ENCODE results near the gene DOCK4.

- no peak for TF ChIP-seq CTCF (IDR thresholded peaks at IDR 0.05; ENCODE audit: insufficient read depth, low read length, poor library complexity, severe bottlenecking)
- TF ChIP-seq EZH2phosphoT487 (conservative IDR thresholded peaks at IDR 0.05; ENCODE audit: low read length): no peak
These were observed 152.5 kb downstream of the DOCK4 start for GRCh38 chr7:112053737-112054069.
